ENCODE measurements around the gene ARHGAP10. TPM values are rescaled to one million over a fixed set of nuclear protein-coding genes. Genes with fewer than 3 reads are reported as not detected.
"Not testable (repeated sequence)": the region's sequence is repeated elsewhere in the genome, so short reads cannot be mapped to it uniquely, and the experiment has no call there.

ARHGAP10 gene
- total RNA-seq, 1 donor from 2014 or later: 4.8 TPM

GRCh38 chr4:147847751-147848590 is 116.1 kb downstream of the ARHGAP10 start:
- no peak for DNase-seq (ENCODE audit: low read depth in 2 of 2)

DNA sequence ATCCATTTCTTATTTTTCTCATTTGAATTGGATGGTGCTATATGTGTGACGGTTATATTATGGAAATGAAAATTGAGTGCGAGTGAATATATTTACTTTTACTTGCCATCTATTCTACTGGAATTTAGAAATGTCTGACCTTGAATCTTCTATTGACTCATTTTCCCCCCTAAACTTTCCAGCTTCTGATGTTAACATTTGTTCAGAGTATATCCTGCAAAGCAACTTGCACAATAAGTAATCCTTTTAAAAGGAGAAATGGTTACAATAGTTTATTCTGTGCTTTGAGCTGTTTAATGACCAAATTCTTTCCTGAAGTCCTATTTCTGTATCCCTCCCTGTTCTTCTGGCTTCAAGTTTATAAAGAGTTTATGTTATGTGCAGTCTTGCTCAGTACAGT is 116.7 kb downstream of the ARHGAP10 start:
- DNase-seq (ENCODE audit: low read depth in 2 of 2): no peak

DNA sequence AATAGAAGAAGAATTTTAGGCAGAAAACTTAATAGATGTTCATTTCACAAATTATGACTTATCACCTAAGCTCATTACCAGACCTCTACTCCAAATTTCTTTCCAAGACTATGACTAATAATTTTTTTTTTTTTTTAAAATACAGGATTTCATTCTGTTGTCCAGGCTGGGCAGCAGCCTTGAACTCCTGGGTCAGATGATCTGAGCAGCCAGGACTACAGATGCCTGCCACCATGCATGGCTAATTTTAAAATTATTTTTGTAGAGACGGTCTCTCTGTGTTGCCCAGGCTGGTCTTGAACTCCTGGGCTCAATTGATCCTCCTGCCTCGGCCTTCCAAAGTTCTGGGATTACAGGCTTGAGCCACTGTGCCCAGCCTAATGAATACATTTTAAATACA is 119.2 kb downstream of the ARHGAP10 start:
- DNase-seq (ENCODE audit: low read depth in 2 of 2): no peak

GRCh38 chr4:147853706-147854105 is 121.8 kb downstream of the ARHGAP10 start:
- no peak for DNase-seq (ENCODE audit: low read depth in 2 of 2)

- no peak for DNase-seq (ENCODE audit: low read depth in 2 of 2)
These were observed 122.3 kb downstream of the ARHGAP10 start for GRCh38 chr4:147854154-147854553.

DNA sequence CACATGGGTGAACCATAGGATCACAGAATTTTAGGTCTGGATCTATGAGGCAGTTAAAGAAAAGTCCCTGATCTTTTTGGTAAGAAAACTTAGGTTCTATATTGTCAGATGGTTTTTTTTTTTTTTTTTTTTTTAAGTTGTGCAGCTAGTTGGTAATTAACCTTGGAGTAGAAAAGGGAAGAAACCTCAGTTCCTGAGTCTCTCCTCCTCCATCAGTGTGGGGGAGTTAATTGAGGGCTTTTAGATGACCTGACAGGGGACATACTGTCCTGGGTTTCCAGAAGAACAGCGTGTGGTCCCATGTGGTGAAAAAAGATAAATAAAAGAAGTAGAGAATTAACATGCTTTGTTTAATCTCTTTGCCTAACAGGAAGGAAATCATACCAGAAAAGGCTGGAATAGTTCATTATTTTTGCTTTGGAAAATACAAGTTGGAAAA is 123.7 kb downstream of the ARHGAP10 start:
- DNase-seq (ENCODE audit: low read depth in 2 of 2): peak in 1 of 2 donors; percentile 58

DNA sequence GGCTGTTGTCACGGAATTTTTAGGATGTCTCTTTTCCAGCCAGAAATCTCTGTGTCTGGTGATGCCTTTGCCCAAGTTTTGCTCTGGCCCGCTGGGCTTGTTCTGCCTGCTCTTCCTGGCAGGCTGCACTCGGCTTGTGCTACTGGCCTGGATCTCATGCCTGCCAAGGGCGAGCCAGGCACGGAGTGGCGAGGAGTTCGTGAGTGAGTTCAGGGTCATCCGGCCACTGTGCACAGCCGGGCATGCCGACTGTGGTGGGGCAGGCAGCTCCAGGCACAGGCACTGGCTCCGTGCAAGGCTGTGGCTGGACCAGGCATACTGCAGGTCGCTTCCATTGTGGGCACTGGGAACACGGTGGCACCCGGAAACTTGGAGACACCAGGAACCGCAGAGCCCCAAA is 129.1 kb downstream of the ARHGAP10 start:
- DNase-seq (ENCODE audit: low read depth in 2 of 2): no peak

GRCh38 chr4:147862043-147862692 is 130.3 kb downstream of the ARHGAP10 start:
- DNase-seq (ENCODE audit: low read depth in 2 of 2): no peak

DNA sequence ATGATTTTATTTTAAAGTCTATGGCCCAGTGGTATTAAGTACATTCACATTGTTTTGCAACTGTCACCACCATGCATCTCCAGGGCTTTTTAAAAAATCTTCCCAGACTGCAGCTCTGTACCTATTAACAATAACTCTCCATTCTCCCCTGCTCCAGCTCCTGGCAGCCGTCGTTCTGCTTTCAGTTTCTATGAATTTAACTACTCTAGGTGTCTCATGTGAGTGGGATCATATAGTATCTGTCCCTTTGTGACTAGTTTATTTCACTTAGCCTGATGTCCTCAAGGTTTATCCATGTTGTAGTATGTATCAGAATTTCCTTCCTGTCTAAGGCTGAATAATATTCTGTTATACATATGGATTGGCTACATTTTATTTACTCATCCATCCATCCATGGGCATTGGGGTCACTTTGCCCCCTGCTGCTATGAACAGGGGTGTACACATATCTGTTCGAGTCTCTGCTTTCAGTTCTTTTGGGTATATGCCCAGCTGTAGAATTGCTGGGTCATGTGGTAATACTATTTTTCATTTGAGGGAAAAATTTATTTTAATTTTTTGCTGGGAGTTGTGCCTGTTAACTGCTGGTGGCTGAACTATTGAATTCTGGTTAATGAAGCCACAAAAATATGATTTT is 131.3 kb downstream of the ARHGAP10 start:
- DNase-seq (ENCODE audit: low read depth in 2 of 2): peak; percentile 22 to 61

GRCh38 chr4:147863808-147864472 is 132.1 kb downstream of the ARHGAP10 start:
- DNase-seq (ENCODE audit: low read depth in 2 of 2): peak in 1 of 2 donors; percentile 19

DNA sequence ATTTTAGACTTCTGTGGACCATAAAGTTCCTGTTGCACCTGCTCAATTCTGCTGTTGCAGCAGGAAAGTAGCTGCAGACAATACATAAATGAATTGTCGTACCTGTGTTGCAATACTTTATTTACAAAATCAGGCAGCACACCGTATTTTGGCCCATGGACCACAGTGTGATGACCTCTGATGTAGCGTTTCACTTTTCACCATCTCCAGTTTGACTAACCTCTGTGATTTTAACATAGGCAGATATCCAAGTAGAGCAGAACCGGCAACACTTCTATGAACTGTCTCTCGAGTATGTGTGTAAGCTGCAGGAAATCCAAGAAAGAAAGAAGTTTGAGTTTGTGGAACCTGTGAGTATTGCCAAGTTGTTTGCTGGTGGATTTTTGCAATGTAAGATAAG is 132.7 kb downstream of the ARHGAP10 start:
- DNase-seq (ENCODE audit: low read depth in 2 of 2): no peak

GRCh38 chr4:147865926-147866325 is 134.0 kb downstream of the ARHGAP10 start:
- DNase-seq (ENCODE audit: low read depth in 2 of 2): peak in 1 of 2 donors; percentile 36

DNA sequence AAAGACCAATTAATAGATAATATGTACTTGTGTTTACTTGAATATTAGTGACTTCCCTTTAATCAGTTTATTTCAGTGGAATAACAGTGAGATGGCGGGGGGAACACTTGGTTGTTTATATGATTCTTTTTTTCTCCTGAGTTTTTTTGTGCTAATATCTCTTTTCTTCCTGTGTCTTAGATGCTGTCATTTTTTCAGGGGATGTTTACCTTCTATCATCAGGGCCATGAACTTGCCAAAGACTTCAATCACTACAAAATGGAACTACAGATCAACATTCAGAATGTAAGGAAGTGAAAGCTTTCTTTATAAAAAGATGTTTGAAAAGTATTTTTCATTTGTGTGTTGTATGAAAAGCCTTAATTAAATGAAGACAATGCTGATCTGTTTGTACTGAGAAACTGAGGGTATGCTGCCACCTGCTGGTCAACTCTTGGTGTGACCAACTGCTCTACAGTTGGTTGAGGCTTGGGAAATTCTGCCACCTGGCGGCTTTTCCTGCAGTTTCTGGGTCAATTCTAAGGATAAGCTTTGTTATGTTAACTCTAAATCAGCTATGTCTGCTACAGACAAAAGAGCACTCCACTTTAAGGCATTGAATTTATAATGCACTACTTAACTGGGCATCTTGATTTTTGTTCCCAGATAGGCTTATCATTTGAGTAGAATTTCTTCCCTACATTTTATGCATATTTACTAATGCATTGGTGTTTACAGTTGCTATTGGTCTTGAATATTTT is 134.8 kb downstream of the ARHGAP10 start:
- peak; percentile 92 to 95 for DNase-seq (ENCODE audit: low read depth in 2 of 2)

- DNase-seq (ENCODE audit: low read depth in 2 of 2): no peak
These were observed 142.2 kb downstream of the ARHGAP10 start for GRCh38 chr4:147874109-147874508.

- DNase-seq (ENCODE audit: low read depth in 2 of 2): no peak
These were observed 145.5 kb downstream of the ARHGAP10 start for GRCh38 chr4:147877308-147877771.

GRCh38 chr4:147879676-147880075 is 147.8 kb downstream of the ARHGAP10 start:
- DNase-seq (ENCODE audit: low read depth in 2 of 2): no peak

DNA sequence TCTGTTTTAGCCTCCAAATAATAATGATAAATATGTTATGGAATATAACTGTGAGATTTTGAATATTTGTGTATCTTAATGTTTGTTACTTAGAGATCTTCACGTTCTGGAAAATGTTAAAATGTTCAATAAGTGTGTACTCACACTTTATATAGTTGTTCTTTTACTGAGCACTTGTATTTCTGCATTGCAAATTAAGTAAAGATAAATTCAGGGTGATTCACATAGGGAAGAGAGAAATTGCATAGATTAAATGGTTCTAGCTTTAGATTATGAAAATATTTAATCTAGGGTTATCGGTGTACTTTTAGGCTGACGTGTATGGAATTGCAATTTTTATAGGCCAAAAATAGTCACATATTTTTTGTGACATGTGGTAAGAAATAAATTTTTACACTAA is 148.6 kb downstream of the ARHGAP10 start:
- no peak for DNase-seq (ENCODE audit: low read depth in 2 of 2)

DNA sequence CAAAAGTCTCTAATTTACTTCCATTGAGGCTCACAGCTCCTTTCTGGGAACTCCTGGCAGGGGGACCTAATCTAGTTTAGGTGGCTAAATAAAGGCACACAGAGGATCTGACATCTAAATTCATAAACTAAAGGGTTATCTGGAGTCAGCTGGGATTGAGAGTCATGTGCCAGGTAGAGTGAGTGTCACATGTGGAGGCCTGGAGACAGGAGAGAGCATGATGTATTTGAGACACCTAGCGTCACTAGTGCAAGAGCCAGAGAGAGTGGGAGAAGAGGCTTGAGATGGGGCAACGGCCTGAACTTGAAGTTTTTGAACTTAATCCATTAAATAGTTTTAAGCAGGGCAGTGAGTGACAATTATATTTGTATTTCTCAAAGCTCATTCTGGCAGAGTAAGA is 152.6 kb downstream of the ARHGAP10 start:
- DNase-seq (ENCODE audit: low read depth in 2 of 2): no peak

- not testable (repeated sequence) for DNase-seq (ENCODE audit: low read depth in 2 of 2)
These were observed 153.3 kb downstream of the ARHGAP10 start for GRCh38 chr4:147885216-147885615.

DNA sequence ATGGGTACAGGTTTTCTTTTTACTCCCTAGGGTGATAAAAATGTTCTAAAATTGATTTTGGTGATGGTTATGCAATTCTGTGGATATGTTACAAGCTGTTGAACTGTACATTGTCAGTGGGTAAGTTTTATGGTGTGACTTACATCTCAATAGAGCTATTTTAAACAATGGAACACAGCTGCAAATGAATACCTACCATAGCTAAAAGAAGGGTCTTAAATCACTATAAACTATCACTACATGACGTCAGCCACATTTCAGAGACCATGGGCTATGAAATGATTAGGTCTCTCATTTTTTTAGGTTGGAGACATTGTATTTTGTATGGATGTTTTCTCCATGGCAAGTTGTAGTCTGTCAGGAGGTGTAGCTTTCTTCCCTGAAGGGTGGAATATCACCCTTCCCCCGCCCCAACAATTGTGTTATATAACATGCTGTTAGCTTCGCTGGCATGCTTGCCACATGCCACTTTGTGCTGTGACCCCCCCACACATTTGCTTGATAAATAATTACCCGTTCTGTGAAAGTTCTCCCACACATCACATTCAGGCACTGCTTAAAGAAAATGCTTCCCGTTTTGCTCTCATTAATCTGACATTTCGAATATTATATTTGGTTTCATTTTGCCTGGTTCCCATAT is 159.7 kb downstream of the ARHGAP10 start:
- DNase-seq (ENCODE audit: low read depth in 2 of 2): no peak
